HEK293T (cell line): ENCODE data around the gene MACROD2.

Experiments
- ARNT ChIP-seq: fragments of 450-650 bp; IDR thresholded peaks from 2 replicates; pipeline ENCODE4 v1.6.1; 2017; ENCODE audit warnings: mild to moderate bottlenecking
- BHLHE40 ChIP-seq: fragments of 450-650 bp; IDR thresholded peaks from 2 replicates; pipeline ENCODE4 v1.6.1; 2016; ENCODE audit warnings: mild to moderate bottlenecking, moderate library complexity, borderline replicate concordance
- CTBP1 ChIP-seq: fragments of 450-650 bp; IDR thresholded peaks from 2 replicates; pipeline ENCODE4 v1.6.1; 2016; ENCODE audit warnings: borderline replicate concordance
- FOXA1 ChIP-seq: fragments of 450-650 bp; IDR thresholded peaks from 2 replicates; pipeline ENCODE4 v1.6.1; 2016; ENCODE audit warnings: mild to moderate bottlenecking
- FOXK2 ChIP-seq: fragments of 450-650 bp; IDR thresholded peaks from 2 replicates; pipeline ENCODE4 v1.6.1; 2016; ENCODE audit warnings: mild to moderate bottlenecking
- FOXM1 ChIP-seq: fragments of 450-650 bp; IDR thresholded peaks from 2 replicates; pipeline ENCODE4 v1.6.1; 2017; ENCODE audit warnings: mild to moderate bottlenecking, borderline replicate concordance
- HDGF ChIP-seq: fragments of 450-650 bp; IDR thresholded peaks from 2 replicates; pipeline ENCODE4 v1.6.1; 2017; ENCODE audit warnings: antibody characterized with exemption, borderline replicate concordance
- L3MBTL2 ChIP-seq: fragments of 450-650 bp; conservative IDR thresholded peaks from 2 replicates; pipeline ENCODE4 v1.6.1; 2016; ENCODE audit warnings: mild to moderate bottlenecking
- LEF1 ChIP-seq: fragments of 450-650 bp; IDR thresholded peaks from 2 replicates; pipeline ENCODE4 v1.6.1; 2017; ENCODE audit warnings: mild to moderate bottlenecking, borderline replicate concordance
- PKNOX1 ChIP-seq: fragments of 450-650 bp; IDR thresholded peaks from 2 replicates; pipeline ENCODE4 v1.6.1; 2016
- SP1 ChIP-seq: fragments of 450-650 bp; IDR thresholded peaks from 2 replicates; pipeline ENCODE4 v1.6.1; 2017
- SUZ12 ChIP-seq: fragments of 450-650 bp; IDR thresholded peaks from 2 replicates; pipeline ENCODE4 v1.6.1; 2016; ENCODE audit warnings: mild to moderate bottlenecking

- TF ChIP-seq BHLHE40 (no peak), CTBP1 (no peak), PKNOX1 (no peak), FOXA1 (no peak), FOXM1 (no peak), L3MBTL2 (no peak), ARNT (no peak), HDGF (no peak), LEF1 (no peak), SUZ12 (no peak), SP1 (no peak), FOXK2 (no peak)
Observed at GRCh38 chr20:14919501-14920081, 924.3 kb downstream of the MACROD2 start.
